Measurements from ENCODE around the gene OPCML. TPM values are rescaled to one million over a fixed set of nuclear protein-coding genes. Genes with fewer than 3 reads are reported as not detected.

Gene OPCML
- total RNA-seq, 1 experiment from 2014 or later: not detected

DNA sequence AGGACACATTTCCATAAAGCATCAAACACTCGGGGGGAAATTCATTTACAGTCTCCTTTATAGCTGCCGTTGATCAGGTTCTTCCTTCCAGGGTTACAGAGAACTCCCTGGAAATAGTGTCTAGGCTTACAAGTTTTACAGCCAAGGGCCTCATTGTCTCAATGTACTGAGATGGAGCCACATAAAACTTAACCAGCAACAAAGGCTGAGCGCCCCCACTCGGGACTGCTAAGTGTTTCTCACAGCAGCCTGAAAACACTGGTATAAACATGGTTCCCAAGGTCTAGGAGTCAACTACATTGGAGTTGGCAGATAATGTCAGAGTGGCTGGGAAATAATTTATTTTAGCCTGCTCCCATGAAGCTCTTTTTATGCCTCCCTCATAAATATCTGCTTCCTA lies 686.2 kb downstream of the OPCML start:
- ATAC-seq: no peak
- intact Hi-C loops (cut with micrococcal nuclease; ENCODE audit: unreplicated experiment) (no loop called here), in situ Hi-C loops (cut with HindIII; ENCODE audit: low pct_unique_long_range_greater_than_20kb, low sequenced_read_pairs) (no loop called here)
- no peak for DNase-seq (ENCODE audit: low read depth, low spot score)
- ChIA-PET CTCF (no interaction called here), POLR2A (no interaction called here)
- TF ChIP-seq, protein P1, sequence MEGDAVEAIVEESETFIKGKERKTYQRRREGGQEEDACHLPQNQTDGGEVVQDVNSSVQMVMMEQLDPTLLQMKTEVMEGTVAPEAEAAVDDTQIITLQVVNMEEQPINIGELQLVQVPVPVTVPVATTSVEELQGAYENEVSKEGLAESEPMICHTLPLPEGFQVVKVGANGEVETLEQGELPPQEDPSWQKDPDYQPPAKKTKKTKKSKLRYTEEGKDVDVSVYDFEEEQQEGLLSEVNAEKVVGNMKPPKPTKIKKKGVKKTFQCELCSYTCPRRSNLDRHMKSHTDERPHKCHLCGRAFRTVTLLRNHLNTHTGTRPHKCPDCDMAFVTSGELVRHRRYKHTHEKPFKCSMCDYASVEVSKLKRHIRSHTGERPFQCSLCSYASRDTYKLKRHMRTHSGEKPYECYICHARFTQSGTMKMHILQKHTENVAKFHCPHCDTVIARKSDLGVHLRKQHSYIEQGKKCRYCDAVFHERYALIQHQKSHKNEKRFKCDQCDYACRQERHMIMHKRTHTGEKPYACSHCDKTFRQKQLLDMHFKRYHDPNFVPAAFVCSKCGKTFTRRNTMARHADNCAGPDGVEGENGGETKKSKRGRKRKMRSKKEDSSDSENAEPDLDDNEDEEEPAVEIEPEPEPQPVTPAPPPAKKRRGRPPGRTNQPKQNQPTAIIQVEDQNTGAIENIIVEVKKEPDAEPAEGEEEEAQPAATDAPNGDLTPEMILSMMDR (IDR thresholded peaks at IDR 0.05): 0 out of 2 replicates have a peak, but pooled peaks have one; percentile 4
- TF ChIP-seq SIN3A (IDR thresholded peaks at IDR 0.05; ENCODE audit: borderline replicate concordance, insufficient read depth, low read depth, low read length) (no peak), POLR2AphosphoS5 (IDR thresholded peaks at IDR 0.05; ENCODE audit: low read depth, low read length) (no peak), TCF7L2 (IDR thresholded peaks at IDR 0.05; ENCODE audit: low read depth, low read length) (no peak)
- H3K36me3 ChIP-seq (ENCODE audit: control insufficient read depth, insufficient read depth, low read length): no peaks in the 10 kb centered on the region
- no peak overlapping the region for H3K4me3 ChIP-seq (ENCODE audit: low read depth in 2 of 2, low read length in 2 of 2)
- no peaks in the 10 kb centered on the region for H3K27me3 ChIP-seq (ENCODE audit: control insufficient read depth, insufficient read depth, low read length)
- no peaks in the 10 kb centered on the region for H3K4me1 ChIP-seq (ENCODE audit: control insufficient read depth, insufficient read depth, low read length)
- no peaks in the 10 kb centered on the region for H3K9me3 ChIP-seq (ENCODE audit: control insufficient read depth, insufficient read depth, low read depth, low read length)
- no peak overlapping the region for H3K27ac ChIP-seq (ENCODE audit: low read length)
- no TSS peak for BruUV-seq (replicated peaks)

DNA sequence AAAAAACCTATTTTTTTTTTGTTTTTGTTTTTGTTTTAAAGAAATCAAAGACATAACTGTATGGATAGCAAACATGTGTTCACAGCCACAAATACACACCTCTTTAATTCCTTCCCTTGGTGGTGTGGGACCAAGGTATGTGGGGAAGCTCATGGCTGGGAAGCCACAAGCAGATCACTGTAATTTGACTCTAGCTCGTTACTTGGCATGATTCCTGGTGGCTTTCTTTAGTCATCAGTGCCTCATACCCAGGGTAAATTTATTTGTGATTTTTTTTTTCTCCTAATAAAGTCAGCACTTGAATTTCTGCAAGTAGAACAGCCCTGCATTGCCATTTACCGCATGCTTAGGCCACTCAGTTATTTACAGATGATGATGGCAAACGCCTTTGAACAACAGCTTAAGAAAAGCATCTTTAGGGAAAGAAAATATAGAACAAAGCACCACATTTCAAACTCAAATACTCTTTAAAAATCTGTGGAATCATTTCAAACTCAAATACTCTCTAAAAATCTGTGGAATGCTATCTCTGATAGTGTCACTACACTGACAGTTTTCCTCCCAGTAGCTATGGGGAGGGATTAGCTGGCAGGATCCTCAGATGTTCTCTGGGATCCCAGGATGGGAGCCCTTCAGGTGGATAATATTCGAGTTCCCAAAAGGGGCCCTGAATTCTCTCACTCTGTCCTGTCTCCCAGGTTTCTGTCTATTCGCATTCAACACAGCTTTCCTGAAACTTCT lies 687.2 kb downstream of the OPCML start:
- TF ChIP-seq, protein P1 (IDR thresholded peaks at IDR 0.05): no peak
- TF ChIP-seq, protein P2, sequence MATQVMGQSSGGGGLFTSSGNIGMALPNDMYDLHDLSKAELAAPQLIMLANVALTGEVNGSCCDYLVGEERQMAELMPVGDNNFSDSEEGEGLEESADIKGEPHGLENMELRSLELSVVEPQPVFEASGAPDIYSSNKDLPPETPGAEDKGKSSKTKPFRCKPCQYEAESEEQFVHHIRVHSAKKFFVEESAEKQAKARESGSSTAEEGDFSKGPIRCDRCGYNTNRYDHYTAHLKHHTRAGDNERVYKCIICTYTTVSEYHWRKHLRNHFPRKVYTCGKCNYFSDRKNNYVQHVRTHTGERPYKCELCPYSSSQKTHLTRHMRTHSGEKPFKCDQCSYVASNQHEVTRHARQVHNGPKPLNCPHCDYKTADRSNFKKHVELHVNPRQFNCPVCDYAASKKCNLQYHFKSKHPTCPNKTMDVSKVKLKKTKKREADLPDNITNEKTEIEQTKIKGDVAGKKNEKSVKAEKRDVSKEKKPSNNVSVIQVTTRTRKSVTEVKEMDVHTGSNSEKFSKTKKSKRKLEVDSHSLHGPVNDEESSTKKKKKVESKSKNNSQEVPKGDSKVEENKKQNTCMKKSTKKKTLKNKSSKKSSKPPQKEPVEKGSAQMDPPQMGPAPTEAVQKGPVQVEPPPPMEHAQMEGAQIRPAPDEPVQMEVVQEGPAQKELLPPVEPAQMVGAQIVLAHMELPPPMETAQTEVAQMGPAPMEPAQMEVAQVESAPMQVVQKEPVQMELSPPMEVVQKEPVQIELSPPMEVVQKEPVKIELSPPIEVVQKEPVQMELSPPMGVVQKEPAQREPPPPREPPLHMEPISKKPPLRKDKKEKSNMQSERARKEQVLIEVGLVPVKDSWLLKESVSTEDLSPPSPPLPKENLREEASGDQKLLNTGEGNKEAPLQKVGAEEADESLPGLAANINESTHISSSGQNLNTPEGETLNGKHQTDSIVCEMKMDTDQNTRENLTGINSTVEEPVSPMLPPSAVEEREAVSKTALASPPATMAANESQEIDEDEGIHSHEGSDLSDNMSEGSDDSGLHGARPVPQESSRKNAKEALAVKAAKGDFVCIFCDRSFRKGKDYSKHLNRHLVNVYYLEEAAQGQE (IDR thresholded peaks at IDR 0.05; ENCODE audit: insufficient read depth in 1 of 2, low read depth in 2 of 2, low read length in 1 of 2): no peak
- TF ChIP-seq POLR2AphosphoS5 (IDR thresholded peaks at IDR 0.05; ENCODE audit: low read depth, low read length) (no peak), TCF7L2 (IDR thresholded peaks at IDR 0.05; ENCODE audit: low read depth, low read length) (no peak), SIN3A (IDR thresholded peaks at IDR 0.05; ENCODE audit: borderline replicate concordance, insufficient read depth, low read depth, low read length) (no peak)
- Histone ChIP-seq H3K4me3 (ENCODE audit: low read depth in 2 of 2, low read length in 2 of 2) (no peak overlapping the region), H3K27me3 (ENCODE audit: control insufficient read depth, insufficient read depth, low read length) (no peaks in the 10 kb centered on the region), H3K4me1 (ENCODE audit: control insufficient read depth, insufficient read depth, low read length) (no peaks in the 10 kb centered on the region), H3K27ac (ENCODE audit: low read length) (no peak overlapping the region), H3K9me3 (ENCODE audit: control insufficient read depth, insufficient read depth, low read depth, low read length) (no peaks in the 10 kb centered on the region), H3K36me3 (ENCODE audit: control insufficient read depth, insufficient read depth, low read length) (no peaks in the 10 kb centered on the region)
- DNase-seq (ENCODE audit: low read depth, low spot score) (peak; percentile 36), ATAC-seq (no peak)
- intact Hi-C loops (cut with micrococcal nuclease; ENCODE audit: unreplicated experiment) (no loop called here), in situ Hi-C loops (cut with HindIII; ENCODE audit: low pct_unique_long_range_greater_than_20kb, low sequenced_read_pairs) (no loop called here)
- no TSS peak for BruUV-seq (replicated peaks)
- POLR2A ChIA-PET: no interaction called here
- CTCF ChIA-PET: interaction anchor here (0.7 kb wide), 1 partner anchor 96 kb away, joined by 5 read pairs; no protein-coding TSS in a partner anchor
